ENCODE results near the gene MIEF2.
A peak's percentile ranks its signal among the peaks of the same experiment; 100 is the strongest.

Gene MIEF2

GRCh38 chr17:18256776-18257175, 3.7 kb upstream of the MIEF2 start:
- DNase-seq (ENCODE audit: low read depth, low spot score) = no peak

- DNase-seq (ENCODE audit: low read depth, low spot score) = peak; percentile 70
These were observed 3.0 kb upstream of the MIEF2 start for GRCh38 chr17:18257268-18257981.

- peak; percentile 77 for DNase-seq (ENCODE audit: low read depth, low spot score)
These were observed 2.5 kb upstream of the MIEF2 start for GRCh38 chr17:18257982-18258355.

GRCh38 chr17:18258356-18259038, 2.0 kb upstream of the MIEF2 start, which contains the start of gene FLII:
Gene FLII, minus strand, starts transcription at chr17:18258738. Its CDS starts 48 bp downstream, at chr17:18258690.
- peak; percentile 76 for DNase-seq (ENCODE audit: low read depth, low spot score)

GRCh38 chr17:18259621-18260331, 686 bp upstream of the MIEF2 start:
- DNase-seq (ENCODE audit: low read depth, low spot score) = peak; percentile 39

GRCh38 chr17:18261146-18261515, 669 bp downstream of the MIEF2 start:
- DNase-seq (ENCODE audit: low read depth, low spot score) = peak; percentile 69

- DNase-seq (ENCODE audit: low read depth, low spot score) = no peak
These were observed 1.2 kb downstream of the MIEF2 start for GRCh38 chr17:18261659-18262058.

GRCh38 chr17:18262111-18262510, 1.6 kb downstream of the MIEF2 start:
- DNase-seq (ENCODE audit: low read depth, low spot score) = no peak

- no peak for DNase-seq (ENCODE audit: low read depth, low spot score)
These were observed 2.2 kb downstream of the MIEF2 start for GRCh38 chr17:18262641-18263040.

GRCh38 chr17:18263885-18264682, 3.6 kb downstream of the MIEF2 start:
- DNase-seq (ENCODE audit: low read depth, low spot score) = no peak

- no peak for DNase-seq (ENCODE audit: low read depth, low spot score)
These were observed 6.9 kb downstream of the MIEF2 start for GRCh38 chr17:18267366-18267765.

GRCh38 chr17:18267927-18268711, 7.7 kb downstream of the MIEF2 start:
- peak; percentile 82 for DNase-seq (ENCODE audit: low read depth, low spot score)

GRCh38 chr17:18270046-18270931, 9.8 kb downstream of the MIEF2 start:
- DNase-seq (ENCODE audit: low read depth, low spot score) = no peak

- no peak for DNase-seq (ENCODE audit: low read depth, low spot score)
These were observed 16.6 kb downstream of the MIEF2 start for GRCh38 chr17:18277076-18277475.

GRCh38 chr17:18278867-18279266, 18.4 kb downstream of the MIEF2 start:
- no peak for DNase-seq (ENCODE audit: low read depth, low spot score)

- no peak for DNase-seq (ENCODE audit: low read depth, low spot score)
These were observed 19.8 kb downstream of the MIEF2 start for GRCh38 chr17:18280249-18280648.

- DNase-seq (ENCODE audit: low read depth, low spot score) = no peak
These were observed 20.4 kb downstream of the MIEF2 start for GRCh38 chr17:18280766-18281371.

- DNase-seq (ENCODE audit: low read depth, low spot score) = no peak
These were observed 21.3 kb downstream of the MIEF2 start for GRCh38 chr17:18281788-18282187.

GRCh38 chr17:18285296-18285695, 24.8 kb downstream of the MIEF2 start:
- no peak for DNase-seq (ENCODE audit: low read depth, low spot score)

All from ELF-1 (cell line).